Fibroblast of skin of back (primary cell): ENCODE results near the gene MYT1.
"Not testable (repeated sequence)": the region's sequence is repeated elsewhere in the genome, so short reads cannot be mapped to it uniquely, and the experiment has no call there.

Experiments
- DNase-seq: peaks from one replicate; pipeline ENCODE4 v3.0.0-alpha.2; 2013

The MYT1 gene

DNA sequence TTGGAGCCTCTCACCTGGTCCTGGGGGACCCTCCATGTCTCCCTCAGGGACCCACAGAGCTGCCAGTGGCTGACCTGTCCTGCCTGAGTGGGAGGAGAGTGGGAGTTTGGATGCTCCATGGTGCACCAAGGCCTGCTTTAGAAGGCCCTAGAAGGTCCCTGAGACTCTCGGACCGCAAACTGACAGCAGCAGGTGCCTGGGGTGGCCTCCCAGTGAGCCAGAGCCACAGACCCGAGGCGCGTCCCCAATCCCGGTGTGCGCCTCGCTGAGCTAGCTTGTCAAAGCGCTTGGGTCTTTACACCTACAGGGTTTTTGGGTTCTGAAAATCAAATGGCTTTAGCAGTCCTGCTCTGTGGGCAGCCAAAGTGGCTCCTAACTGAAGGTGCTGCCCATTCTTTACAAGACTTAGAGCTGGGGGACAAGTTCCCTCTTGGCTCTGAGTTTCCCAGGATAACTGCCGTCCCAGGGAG, 4.9 kb downstream of the MYT1 start:
- DNase-seq = no peak

DNA sequence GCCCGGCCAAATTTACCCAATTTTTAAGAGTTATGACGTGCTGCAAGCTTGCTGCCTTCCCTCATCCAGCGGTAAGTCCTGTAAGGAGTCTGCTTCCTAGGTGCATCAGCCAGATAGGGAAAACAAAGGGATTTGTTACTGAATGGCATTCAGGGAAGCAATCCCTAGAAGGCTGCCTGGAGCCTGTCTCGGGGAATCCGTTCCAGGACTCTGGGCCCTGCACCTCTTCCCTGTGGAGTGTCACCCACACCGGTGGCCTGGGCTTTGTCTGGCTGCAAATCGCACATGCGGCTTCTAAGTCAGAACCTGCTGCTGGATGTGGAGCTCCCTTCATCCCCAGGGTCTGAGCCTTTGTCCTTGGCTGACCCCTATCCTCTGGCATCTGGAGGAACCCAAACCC, 7.0 kb downstream of the MYT1 start:
- no peak for DNase-seq

DNA sequence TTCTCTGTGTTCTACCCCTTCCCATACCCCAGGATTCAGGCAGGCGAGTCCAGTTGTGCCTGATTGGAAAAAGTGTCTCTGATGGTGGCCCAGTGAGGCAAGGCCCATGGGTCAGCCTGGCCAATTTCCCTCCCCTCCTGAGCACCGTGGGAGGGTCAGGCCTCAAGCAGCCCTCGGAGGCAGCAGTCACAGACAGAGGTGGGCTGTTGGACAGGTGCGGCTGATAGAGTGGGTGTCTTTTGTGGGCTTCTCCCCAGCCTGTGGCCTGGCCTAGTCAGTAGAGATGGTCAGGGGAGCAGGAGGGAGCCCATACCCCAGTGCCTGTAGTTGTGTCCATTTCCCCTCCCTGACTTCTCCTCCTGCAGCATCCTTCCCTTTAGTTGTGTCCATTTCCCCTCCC, 8.9 kb downstream of the MYT1 start:
- no peak for DNase-seq

DNA sequence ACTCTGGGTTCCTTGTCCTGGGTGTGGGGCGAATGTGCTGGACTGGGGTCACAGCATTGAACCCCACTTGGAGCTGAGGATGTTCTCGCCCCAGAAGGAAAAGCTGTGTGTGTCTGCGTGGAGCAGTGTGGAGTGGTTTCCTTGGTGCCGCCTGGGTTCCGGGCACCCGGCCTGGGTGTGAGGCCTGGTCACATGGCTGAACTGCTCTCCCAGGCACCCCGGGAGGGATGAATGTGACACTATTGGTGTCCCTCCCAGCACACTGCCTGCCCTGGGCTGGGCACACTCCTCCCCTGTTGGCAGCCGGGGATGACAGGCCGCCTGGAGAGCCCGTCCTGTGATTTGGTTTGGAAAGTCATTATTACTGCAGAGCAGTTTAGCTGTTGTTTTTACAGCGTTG, 12.3 kb downstream of the MYT1 start:
- DNase-seq = no peak

DNA sequence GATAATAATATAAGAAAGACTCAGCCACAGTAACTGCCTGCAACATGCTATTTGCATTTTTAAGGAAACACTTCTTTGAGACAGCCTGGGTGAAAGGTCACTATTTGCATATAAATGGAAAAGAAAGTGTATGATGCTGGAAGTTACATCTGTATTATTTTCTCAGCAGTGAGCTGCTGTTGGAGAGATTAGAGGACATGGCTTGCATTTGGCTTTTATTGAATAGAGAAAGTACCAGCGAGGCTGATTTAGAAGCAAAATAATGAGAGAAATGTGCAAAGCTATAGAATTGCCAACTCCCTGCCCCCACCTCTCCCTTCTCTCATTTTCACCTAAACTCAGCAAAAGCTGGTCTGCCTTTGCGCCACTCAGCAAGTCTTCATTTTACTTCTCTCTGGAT, 12.7 kb downstream of the MYT1 start:
- no peak for DNase-seq

DNA sequence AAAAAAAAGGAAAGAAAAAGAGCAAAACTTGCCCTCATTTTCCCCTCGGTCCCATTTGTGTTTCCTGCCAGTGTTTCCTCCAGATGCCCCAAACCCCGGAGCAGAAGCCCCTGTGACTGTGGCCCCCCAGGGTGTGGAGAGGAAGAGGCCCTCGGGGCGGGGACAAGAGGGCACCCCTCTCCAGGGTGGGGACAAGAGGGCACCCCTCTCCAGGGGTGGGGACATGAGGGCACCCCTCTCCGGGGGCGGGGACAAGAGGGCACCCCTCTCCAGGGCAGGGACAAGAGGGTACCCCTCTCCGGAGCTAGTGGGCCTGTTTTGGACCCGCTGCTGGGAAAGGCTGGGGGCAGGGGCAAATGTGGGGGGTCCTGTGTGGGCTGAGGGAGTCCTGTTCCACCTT, 13.1 kb downstream of the MYT1 start:
- DNase-seq = no peak

DNA sequence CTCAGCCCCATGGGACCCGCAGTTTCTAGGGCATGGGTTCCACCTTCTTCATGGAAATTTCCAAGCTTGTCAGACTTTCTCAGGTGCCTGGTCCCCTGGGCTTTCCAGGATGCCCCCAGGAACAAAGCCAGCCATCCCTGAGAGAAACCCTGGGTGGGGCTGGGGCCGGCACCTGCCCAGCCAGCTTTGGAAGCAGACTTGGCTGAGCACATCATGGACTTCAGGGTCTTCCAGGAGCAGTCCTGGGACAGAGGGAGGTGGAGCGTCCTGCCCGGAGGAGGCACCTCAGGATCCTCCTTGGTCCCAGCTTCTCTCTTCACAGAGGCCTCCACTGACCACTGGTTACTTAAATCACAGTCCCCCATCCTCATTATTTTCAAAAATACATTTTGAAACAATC, 13.5 kb downstream of the MYT1 start:
- no peak for DNase-seq

DNA sequence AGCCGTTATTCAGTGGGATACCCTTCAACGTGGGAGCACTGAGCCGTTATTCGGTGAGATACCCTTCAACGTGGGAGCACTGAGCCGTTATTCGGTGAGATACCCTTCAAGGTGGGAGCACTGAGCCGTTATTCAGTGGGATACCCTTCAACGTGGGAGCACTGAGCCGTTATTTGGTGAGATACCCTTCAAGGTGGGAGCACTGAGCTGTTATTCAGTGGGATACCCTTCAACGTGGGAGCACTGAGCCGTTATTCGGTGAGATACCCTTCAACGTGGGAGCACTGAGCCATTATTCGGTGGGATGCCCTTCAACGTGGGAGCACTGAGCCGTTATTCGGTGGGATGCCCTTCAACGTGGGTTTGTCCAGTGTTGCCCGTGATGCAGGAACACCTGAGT, 14.7 kb downstream of the MYT1 start:
- not testable (repeated sequence) for DNase-seq

DNA sequence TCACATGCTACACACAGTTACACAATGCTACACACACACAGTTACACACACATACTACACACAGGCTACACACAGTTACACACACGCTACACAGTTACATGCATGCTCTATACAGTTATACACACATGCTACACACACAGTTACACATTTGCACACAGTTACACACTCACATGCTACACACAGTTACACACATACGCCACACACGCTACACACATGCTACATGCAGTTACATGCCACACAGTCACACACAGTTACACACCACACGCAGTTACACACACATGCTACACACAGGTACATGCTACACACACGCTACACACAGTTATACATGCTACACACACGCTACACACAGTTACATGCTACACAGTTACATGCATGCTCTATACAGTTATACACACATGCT, 15.6 kb downstream of the MYT1 start:
- DNase-seq = no peak

DNA sequence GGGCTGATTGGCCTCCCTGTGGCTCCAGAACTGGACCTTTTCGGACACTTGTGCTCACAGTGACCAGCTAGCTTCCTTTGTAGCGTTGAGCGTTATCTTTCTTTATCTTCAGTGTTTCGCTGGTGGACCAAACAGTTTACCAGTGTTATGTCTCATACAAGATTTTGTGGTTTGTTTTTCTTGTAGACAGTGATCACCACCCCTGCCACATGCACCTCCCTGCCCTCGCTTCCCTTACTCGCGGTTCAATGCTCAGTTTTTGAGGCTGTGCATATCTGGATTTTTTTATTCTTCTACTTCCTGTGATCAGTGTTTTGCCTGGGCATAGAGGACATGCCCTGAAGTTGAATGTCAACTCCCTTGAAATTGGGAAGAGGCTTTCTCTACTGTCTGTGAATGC, 16.4 kb downstream of the MYT1 start:
- DNase-seq = no peak

DNA sequence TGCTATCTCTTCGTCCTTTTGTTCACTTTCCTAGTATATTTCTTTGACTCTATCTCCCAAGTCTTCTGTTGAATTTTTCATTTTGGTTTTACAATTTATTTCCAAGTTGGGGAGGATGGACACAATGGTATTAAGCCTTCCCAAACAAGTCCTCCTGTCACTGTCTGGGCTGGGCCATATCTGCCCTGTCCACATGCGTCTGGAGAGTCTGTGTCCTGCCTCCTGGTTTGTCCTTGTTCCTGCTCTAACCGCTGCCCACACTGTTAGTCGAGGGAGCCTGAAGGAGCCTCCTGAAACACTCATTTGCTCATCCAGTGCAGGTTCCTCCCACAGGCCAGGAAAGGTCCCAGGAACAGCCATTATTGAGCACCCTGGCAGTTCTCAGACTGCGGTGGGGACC, 17.1 kb downstream of the MYT1 start:
- no peak for DNase-seq

DNA sequence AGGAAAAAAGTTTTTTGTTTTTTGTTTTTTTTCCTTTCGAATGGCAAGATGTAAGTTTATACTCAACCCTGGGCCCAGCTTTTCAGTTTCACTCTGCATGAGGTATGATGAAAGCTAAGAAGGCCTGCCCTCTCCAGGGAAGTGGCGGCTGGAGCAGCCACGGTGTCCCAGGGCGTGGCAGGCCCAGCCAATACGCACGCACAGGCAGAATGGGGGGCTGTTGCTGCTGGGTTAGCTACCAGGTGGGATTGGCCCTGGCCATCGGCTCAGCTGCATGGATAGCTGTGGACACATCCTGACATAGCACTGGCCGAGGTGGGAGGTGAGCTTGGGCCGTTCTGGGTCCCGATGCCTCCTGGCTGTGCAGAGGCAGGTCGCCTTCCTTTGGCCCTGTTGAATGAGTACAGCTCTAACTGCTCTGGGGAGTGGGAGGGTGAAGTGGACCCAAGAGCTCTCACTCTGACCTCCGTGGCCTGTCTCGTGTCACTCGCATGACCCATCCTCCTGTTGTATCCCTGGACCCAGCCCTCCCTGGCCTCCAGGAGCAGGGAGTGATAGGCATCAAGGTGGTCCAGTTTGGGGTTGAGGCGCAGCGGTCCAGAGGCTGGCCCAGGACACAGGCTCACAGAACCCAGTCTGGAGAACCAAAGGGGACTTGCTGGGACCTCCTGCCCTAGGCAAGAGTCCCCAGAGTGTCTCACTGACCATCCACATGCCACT, 18.1 kb downstream of the MYT1 start:
- DNase-seq = no peak

DNA sequence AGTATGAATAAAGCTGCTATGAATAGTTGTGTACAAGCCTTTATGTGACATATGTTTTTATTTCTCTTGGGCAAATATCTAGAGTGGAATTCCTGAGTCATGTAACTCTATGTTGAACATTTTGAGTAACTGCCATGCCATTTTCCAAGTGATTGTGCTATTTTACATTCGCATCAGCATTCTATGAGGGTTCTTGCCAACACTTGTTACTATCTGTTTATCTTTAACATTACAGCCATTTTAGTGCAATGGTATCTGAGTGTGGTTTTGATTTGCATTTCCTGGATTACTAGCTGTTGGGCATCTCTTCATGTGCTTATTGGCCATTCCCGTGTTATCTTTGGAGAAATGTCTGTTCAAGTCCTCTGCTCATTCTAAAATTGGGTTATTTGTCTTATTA, 19.1 kb downstream of the MYT1 start:
- no peak for DNase-seq

DNA sequence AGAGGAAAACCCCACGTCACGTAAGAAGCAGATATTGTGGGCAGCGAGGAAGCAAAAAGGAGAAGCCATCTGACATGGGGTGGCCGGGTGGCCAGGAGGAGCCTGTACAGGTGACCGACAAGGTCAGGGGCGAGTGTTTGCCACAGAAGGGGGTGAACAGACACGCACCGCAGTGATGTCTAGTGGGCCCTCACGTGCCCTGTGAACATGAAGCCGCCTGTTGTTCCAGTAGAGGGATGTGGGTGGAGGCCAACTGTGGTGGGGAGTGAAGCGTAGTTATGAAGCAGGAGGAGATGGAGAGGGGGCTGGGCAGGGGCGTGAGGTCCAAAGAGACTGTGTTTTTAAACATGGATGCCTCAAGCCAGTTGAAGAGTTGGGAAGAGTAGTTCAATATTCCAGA, 20.5 kb downstream of the MYT1 start:
- DNase-seq = no peak

DNA sequence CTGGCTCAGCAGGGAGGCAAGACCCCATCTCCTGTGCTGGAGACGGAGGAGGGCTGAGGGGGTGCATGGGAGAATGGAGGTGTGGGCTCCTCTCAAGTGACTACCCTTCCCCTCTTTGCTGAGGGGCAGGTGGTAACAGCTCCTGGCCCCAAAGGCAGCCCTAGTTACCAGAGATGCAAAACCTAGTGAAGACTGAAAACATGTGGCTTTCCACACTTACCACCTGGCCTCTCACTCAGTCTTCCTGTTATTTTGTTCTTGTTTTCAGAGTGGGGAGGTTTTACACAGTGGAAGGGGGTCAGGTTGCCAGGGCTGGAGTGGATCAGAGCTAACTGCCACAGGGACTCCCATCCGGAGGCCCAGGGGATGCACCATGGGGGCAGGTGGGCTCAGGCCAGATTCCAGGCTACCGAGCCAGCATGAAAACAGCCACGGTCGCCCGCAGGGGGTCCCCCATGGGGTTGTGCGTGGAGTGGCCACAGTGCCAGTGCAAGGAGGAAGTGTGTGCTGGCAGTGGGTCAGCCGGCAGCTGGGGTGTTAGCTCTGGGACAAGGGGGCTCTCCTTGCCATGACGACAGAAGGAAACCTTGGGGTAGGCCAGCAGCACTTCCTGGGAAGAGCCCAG, 21.1 kb downstream of the MYT1 start:
- DNase-seq = no peak

DNA sequence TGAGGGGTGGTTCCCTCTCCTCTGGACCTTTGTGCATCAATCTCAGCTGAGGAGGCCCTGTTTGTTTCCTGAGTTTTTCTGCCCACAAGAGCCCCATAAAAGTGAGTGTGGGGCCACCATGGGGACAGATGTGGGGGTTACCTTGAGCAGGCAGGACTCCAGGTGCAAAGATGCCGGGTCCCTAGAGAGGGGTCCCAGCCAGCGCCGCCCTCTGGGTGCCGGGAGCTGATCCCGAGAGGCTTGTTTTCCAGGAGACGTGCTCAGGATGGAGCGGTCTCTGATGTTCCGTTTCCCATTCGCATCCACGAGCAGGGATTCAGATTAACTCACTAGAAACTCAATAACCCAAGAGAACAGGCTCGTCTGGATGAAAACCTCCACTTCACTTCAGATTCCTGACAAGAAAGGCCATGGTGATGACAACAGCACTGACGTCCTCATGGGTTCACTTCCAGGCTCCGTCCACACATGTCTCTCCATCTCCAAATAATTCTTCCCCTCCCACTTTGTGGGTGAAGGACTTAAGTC, 21.9 kb downstream of the MYT1 start:
- DNase-seq = no peak

DNA sequence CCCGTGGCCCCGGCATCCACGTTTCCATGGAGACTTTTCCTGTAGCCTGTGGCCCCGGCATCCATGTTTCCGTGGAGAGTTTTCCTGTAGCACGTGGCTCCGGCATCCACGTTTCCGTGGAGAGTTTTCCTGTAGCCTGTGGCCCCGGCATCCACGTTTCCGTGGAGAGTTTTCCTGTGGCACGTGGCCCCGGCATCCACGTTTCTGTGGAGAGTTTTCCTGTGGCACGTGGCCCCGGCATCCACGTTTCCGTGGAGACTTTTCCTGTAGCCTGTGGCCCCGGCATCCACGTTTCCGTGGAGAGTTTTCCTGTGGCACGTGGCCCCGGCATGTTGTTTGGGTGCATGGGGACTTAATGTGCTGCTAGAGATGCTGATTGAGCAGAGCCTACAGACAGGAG, 23.0 kb downstream of the MYT1 start:
- not testable (repeated sequence) for DNase-seq

DNA sequence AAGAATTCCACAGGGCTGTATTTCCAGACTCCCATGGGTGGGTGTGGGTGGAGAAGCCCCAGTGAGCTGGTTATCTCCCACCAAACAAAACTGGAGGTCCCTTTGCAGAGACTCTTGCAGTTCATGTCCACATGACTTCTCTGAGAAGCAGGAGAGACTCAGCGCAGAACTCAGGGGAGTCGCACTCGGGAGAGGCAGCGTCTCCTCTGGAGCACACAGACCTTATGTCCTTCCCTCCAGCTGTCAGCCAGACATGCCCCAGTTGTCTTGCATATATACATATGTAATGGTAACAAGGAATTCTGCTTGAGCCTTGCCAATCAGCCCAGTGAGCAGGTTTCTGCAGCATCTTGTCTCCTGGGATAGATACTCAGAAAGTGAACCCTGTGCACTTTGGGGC, 23.8 kb downstream of the MYT1 start:
- DNase-seq = no peak

DNA sequence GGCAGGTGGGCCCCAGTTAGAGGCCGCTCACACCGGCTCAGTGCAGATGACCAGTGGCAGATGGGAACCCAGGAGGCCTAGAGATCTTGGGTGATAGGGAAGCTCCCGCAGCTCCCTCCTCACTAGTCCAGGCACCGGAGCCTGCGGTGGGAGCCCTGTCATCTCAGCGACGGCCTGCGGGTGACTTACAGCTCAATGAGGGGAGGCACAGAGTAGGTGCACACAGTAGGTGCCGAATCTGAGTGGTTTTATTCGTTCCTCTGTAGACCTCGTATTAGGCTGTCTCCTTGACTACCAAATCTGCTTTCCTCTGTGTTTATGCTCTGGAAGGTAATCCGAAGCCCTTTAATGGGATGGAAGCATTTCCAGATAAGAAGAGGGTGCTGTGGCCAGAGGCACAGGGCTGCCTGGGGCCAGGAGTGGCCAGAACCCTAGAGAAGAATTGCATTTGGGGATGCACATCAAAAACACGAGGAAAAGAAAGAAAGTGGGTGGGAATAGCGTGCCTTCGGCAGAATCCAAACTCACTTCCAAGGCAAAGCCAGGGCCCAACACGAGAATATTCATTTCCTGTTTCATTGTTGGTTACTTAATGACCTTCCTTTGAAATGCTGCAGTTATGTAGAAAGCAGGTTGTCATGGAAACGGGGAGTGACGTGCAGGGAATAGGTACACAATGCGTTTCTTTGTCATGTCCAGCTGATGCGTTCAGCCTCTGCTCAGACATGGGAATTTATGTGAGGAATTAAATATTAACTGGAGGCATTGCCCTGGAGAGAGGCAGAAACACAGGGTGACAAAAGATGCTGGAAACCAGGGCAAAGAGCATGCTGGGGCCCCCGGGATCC, 24.7 kb downstream of the MYT1 start:
- DNase-seq = no peak

DNA sequence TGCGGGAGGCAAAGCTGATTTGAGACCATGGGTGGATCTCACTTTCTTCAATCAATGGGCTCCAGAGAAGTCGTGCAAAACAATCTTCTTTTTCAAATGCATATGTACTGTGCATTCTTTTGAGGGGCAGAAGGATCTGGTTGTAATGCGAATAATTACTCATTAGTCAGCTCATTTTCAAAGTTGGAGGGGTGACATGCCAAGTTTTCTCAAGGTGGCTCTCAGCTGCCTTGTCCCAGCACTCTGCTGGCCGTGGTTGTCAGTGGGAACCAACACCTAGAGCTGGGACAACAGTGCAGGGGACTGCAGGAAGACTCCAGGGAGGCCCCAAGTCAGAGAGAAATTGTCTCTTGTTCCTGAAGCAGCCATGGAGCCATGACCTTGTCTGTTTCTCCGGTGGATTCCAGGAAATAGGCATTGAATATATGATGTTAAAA, 25.3 kb downstream of the MYT1 start:
- DNase-seq = no peak

DNA sequence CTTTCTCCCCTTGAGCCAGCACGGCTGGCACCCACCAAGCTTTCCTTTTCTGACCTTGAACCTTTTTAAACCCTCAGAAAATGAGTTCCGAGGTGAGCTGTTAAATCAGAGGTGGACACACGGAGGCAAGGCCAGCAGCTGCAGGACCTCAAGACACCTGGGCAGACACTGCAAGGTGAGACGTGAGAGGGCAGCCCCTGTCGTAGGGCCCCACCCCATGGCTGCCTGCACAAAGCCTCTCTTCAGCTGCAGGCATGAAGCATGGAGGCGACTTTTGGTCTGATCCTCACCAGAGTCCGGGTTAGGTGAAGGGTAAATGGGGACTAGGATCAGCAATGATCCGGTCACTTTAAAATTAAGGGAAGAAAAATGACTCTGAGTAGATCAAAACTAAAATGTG, 25.7 kb downstream of the MYT1 start:
- DNase-seq = no peak

DNA sequence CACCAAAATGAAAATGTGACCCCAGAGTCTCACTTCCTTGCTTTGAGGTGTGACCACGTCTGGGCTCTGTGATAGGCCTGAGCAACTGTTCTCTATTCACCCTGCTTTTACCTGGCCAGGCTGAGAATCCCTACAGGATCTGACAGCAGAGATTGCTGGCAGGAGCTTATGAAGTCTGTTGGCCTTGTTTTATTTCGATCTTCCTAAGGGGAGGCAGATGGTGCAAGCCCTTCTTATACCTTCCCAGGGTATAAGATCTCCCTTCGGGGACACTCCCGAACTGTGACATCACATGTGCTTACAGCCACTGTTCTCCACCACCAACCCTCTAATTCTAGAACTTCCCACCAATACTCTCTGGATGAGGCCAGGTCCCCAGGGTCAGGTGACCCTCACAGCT, 26.8 kb downstream of the MYT1 start:
- no peak for DNase-seq

DNA sequence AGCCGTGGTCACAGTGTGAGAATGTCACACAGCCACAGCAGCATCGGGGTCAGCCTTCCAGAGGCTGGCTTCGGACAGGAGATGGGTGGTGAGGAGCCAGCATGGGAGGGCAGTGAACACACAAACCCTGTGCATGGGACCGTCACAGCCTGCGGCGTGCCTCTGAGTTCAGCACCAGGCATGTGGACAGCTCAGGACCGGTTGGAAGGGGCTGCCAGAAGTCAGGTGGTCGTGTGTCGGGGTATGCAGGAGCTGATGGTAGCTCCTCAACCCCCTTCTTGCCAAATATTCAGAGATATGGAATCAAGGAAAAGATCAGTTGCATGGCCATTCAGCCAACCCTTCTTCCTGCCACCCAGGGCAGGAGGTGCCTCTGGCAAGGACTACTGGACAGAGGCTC, 28.2 kb downstream of the MYT1 start:
- no peak for DNase-seq
